GM12801 (cell line): ENCODE data around the gene HGF.

Experiments
- TF ChIP-seq, protein P1 (sequence below): IDR thresholded peaks from one replicate; pipeline ENCODE4 v1.5.1; 2011; ENCODE audit warnings: control low read depth; ENCODE audit not compliant: insufficient read length; ENCODE audit errors: extremely low read depth

The HGF gene

GRCh38 chr7:81751619-81752317 is 18.1 kb downstream of the HGF start:
- TF ChIP-seq, protein P1, sequence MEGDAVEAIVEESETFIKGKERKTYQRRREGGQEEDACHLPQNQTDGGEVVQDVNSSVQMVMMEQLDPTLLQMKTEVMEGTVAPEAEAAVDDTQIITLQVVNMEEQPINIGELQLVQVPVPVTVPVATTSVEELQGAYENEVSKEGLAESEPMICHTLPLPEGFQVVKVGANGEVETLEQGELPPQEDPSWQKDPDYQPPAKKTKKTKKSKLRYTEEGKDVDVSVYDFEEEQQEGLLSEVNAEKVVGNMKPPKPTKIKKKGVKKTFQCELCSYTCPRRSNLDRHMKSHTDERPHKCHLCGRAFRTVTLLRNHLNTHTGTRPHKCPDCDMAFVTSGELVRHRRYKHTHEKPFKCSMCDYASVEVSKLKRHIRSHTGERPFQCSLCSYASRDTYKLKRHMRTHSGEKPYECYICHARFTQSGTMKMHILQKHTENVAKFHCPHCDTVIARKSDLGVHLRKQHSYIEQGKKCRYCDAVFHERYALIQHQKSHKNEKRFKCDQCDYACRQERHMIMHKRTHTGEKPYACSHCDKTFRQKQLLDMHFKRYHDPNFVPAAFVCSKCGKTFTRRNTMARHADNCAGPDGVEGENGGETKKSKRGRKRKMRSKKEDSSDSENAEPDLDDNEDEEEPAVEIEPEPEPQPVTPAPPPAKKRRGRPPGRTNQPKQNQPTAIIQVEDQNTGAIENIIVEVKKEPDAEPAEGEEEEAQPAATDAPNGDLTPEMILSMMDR: no peak

DNA sequence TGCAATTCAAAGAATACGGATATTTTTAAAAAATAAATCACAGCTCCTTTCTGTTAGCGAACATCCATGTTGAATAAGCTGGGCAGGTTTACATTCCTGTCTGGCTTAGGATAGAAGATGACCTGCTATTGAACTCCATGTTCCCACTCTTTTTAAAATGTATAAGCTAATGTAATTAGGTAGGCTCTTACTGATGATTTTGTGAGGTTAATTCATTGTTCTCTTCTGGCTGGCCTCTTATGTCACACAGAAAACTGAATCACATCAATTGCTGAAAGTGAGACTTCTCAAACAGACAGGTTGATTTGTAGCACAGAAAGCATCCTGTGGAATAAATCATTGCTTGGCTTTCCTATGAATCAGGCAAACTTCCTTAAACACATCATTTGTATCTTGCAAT is 24.2 kb downstream of the HGF start:
- TF ChIP-seq, protein P1: no peak

- TF ChIP-seq, protein P1: no peak
Measured at GRCh38 chr7:81744389-81744788, 25.5 kb downstream of the HGF start.

DNA sequence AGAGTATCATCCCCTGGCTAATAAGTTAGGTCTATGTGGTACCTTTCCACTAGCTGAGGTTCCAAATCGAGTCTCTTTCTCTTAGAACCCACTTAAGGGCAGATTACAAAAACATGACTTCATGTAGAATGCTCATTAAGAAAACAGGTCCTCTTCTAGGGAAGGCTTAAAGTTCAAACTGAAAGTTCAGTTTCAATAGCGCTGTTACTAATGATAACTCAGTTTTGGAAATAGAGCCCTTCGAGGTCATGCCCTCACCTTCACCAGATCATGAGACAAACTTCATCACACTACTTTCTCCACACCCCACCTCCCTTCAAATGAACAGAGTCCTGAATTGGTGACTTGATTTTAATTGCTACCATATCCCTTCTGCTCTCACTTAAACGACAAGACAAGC is 26.2 kb downstream of the HGF start:
- TF ChIP-seq, protein P1: no peak

GRCh38 chr7:81743201-81743600 is 26.6 kb downstream of the HGF start:
- TF ChIP-seq, protein P1: no peak

DNA sequence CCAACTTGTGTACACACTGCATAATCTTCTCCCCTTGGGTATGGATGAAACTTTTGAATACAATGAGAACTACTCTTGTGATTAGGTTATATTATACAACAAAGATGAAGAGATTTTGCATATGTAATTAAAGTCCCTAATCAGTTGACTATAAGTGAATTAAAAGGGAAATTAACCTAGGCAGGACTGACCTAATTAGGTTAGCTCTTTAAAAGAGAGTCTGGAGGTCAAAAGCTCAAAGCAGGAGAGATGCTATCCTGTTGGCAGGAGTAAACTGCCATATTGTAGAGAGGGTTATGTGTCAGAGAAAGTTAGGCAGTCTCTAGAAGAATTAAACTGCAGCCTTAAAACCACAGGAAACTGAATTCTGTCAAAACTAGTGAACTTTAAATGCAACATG is 29.4 kb downstream of the HGF start:
- TF ChIP-seq, protein P1: no peak

GRCh38 chr7:81736091-81736490 is 33.8 kb downstream of the HGF start:
- TF ChIP-seq, protein P1: no peak
